Measurements from ENCODE around the gene NTRK1.
A peak's percentile ranks its signal among the peaks of the same experiment; 100 is the strongest.

Gene NTRK1

DNA sequence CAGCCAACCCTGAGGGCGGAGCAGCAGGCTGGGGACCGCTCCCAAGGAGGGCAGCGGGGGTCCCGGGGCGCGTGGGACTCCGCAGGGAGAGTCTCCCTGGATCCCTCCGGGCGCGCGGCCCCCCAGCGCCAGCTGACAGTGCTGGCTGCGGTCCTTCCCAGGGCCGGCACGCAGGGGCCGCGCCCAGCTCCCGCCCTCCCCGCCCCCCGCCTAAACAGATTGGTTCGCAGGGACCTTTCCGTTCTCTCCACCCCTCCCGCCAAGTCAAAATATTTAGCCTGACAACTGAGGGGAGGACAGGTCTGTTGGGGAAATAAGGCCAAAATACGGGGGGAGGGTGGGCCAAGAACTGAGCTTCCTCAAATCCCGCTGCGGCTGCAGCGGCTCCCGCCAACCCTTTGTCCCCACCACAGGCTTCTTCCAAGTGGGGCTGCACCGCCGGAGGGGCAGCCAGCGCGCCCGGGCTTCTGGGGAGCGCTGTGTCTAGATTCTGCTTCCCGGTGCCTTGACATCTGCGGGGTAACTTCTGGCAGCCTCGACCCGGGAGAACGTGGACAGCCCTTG lies 1.6 kb upstream of the NTRK1 start, which contains the start of gene INSRR:
Gene INSRR, minus strand, starts transcription at position 159 of the 564 bp plus-strand sequence. CDS start 496 bp downstream, outside the sequence.
- peak; percentile 88 for DNase-seq

DNA sequence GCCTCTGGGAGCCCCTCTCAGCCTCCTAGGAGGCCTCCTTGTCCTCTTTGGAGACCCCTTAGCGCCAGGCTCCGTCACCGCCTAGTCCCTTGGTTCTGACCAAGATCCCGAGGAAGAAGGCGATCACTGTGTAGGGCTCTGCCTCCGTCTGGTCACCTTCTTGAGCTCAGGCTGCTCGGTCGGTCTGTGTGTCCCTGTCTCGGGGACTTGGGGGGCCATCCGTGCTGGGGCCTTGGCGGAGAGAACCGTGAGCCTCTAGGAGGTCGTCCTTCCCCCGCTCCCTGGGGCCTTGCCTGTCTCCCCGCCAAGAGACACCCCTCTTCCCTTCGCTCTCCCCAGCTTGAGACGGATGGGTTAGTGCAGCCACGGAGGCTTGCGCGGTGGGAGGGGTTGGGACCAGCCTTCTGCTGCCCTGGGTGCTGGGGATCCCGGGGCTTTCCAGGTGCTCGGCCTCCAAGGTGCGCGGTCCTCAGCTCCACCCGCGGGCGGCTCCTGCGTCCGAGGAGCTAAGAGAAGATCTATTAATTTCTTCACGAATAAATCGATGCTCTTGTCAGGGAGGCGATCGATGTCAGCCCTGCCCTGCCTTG lies 1.0 kb upstream of the NTRK1 start:
- peak; percentile 83 for DNase-seq

DNA sequence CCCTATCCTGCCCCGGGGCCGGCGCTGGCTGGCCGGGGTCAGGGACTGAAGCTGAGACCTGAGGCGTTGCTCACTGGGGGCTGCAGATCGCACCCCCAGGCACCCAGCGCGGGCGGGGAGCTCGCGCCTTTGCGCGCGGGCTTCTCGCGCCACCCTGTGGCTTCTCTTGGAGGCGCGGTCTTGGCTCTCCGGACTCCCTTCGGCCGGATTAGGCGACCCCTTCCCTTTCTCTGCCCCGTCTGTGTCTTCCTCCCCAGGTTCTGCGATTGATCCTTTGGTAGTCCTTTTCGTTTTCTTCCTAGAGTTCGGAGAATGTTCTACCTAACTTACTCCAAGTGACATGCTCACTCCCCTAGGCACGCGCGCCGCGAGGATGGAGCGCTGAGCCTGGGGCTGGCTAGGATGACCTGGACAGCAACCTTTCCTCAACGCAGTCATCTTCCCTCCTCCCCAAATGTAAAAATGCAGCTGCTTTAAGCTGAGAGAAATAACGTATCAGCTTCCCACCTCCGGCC lies 495 bp upstream of the NTRK1 start:
- peak; percentile 86 for DNase-seq

DNA sequence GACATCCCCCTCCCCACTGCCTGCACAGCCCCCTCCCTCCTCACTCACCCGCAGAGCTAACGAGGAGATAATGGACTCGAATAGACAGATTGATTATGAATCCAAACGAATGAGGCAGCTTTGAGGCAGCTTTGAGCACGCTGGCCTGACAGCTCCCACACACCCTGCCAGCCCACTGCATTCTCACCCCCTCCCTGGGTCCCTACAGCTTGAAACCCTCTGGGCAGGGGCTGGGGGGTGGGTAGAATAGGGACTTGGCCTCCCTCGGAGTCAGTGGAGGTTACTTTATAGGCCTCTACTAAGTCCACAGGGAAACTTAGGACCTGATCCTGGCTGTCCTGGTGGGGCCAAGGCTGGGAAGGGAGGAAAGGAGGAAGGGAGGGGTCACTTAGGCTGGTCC lies 1.9 kb downstream of the NTRK1 start:
- no peak for DNase-seq

DNA sequence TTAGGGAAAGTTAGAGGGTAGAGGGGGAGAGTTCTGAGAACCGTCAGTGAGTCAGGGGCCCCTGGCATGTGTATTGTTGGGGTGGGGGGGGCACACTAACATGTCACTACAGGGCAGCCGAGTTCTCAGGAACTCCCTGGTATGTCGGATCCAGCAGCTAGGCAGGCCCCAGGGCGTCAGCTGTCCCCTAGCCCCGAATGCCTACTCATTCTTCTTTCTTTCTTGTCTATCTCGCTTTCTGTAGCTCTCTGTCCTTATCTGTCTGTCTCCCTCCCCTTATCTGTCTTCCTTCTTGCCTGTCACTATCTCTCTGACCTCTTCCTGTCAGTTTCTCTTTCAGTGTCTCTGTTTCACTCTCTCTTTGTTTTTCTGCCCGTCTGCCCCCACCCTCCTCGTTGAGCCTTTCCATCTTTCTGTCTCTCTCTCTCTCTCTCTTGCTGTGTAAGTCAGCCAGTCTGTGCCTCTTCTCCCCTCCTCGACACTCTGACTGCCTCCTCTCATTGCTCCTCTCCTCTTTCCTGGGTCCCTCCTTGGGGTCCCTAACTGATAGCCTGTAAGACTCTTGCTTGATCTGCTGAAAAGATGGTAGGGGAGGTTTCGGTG lies 2.4 kb downstream of the NTRK1 start:
- no peak for DNase-seq

DNA sequence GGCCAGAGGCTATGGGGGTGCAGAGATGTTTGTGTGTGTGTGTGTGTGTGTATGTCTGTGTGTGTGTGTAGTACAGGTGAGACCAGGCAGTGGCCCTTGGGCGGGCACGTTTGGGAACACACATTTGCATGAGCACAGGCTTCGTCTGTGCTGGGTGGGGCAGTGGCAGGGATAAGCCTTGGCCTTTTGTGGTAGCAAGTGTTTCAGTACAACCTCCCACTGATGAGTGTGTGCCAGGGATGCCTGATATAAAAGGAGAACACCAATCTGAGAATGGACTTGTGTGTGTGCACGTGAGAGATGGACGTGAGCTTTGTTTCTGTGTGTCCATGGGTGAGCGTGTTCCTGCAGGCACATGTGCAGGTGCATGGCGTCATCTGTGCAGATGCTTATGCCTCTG lies 3.0 kb downstream of the NTRK1 start:
- DNase-seq: no peak

DNA sequence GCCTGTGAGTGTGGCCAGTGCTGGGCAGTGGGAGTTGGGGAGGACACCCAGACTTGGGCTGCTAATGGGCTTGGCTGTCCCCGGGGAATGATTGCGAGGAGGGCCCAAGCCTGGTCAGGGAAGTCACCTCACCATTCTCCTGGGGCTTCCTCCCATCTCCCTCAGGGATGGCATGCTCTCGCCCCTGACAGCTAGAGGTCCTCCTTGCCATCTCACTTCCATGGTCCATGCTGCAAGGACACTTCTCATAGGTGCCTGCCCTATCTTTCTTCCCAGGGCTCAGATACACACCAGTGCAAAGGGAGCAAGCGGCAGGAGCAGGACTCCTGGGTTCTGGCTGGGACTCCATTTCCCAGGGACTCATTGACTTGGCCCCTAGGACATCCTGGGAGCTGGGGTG lies 4.1 kb downstream of the NTRK1 start:
- DNase-seq: peak; percentile 22

DNA sequence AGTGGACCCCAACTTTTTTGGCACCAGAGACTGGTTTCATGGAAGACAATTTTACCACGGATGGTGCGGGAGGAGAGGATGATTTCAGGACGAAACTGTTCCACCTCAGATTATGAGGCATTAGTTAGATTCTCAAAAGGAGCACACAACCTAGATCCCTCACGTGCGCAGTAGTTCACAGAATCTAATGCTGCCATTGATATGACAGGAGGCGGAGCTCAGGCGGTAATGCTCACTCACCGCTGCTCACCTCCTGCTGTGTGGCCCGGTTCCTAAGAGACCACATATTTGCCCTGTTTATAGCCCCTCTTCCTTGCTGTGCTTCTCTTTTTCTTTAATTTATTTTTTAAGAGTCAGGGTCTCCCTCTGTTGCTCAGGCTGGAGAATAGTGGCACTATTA lies 4.6 kb downstream of the NTRK1 start:
- DNase-seq: peak; percentile 44

DNA sequence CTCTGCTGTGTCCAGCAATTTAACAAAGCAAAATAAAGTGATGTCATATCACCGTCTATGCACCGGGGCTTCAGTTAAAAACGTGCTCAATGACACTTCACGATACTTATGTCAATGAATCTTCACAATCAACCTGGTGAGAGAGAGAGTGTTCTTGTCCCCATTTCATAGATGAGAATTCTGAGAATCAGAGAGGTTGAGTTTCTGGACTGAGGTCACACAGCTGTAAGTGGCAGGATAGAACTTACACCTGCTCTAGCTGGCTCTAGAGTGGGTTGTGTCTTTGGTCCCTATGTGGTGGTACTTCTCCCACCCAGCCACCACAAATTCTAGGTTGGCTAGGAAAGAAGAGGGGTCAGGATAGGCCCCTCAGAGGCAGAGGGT lies 5.2 kb downstream of the NTRK1 start:
- DNase-seq: no peak

DNA sequence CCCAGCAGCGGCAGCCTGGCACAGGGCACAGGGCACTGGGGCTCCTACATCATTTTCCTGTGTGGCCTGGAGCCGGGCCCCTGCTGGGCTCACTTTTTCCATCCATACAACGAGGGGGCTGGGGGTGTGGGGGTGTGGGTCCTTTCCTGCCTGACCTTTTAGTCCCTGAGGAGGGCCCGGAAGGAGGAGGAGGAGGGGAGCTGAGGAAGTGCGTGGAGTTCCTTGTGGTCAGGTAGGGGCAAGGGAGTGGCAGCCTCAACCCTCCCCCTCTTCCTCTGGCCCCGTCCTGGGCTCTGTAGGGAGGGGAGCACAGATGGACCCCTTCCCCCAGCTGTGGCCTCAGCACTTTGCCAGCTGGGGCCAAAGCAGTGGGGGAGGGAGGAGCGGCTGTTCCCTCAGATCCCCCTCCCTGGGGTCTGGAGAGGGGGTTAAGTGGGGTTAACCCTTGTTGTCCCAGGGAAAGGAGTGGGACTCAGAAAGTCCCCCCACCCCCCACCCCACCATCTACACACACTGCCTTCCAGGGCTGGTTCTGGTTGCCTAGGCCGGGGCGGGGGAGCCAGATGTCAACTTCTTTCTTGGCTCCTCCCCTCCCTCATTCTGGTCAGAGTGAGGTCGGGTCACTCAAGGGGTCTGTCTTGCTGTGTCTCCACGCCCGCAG lies 5.7 kb downstream of the NTRK1 start:
- peak; percentile 72 for DNase-seq

DNA sequence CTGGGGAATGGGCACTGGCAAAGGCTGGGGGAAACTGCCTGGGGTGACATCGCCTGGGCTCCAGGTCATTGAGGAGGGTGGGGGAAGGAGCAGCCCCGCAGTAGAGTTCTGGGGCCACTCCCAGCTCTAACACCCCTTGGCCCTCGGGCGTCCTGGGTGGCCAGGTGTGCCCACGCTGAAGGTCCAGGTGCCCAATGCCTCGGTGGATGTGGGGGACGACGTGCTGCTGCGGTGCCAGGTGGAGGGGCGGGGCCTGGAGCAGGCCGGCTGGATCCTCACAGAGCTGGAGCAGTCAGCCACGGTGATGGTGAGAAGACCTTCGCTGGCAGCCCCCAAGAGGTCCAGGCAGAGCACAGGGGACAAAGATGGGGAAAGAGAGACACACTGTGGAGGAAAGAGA lies 7.7 kb downstream of the NTRK1 start:
- peak; percentile 65 for DNase-seq

DNA sequence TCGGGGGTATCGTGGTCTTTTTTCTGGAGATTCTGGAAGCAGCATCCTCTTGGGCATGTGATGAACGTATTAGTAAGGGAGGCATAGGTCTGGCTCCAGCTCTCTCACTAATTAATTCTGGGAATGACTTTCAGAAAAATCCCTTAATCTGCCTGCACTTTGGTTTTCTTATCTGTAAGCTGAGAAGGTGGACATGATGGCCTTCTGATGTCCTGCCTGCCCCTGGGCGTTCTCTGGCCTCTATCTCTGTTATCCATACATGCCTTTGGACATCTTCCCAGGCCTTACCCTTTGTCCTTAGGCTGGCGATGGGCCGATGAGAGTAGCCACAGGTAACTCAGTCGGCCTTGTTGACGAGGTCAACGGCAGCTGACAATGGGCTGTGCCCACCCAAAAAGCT lies 8.8 kb downstream of the NTRK1 start:
- no peak for DNase-seq

DNA sequence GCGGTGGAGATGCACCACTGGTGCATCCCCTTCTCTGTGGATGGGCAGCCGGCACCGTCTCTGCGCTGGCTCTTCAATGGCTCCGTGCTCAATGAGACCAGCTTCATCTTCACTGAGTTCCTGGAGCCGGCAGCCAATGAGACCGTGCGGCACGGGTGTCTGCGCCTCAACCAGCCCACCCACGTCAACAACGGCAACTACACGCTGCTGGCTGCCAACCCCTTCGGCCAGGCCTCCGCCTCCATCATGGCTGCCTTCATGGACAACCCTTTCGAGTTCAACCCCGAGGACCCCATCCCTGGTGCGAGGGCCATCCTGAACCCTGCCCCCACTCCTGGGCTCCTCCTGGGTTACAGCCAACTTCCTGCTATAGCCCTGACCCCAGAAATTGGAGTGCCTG lies 13.0 kb downstream of the NTRK1 start:
- DNase-seq: no peak

DNA sequence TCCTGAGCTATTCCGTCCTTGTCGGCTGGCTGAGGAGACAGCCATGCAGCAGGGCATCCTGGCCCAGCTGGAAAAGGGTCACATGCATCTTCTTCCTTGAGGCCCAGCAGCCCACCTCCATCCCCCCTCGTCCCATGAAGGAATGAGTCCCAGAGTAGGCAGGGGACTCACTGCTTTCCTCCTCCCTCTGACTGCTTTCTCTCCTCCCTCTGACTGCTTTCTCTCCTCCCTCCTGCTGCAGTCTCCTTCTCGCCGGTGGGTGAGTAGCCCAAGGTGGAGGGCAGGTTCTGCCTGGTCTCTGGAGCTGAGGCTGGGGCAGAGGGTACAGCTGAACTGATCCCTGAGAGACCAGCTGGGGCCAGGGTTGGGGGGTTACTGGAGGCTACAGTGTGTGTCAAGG lies 13.5 kb downstream of the NTRK1 start:
- DNase-seq: no peak

DNA sequence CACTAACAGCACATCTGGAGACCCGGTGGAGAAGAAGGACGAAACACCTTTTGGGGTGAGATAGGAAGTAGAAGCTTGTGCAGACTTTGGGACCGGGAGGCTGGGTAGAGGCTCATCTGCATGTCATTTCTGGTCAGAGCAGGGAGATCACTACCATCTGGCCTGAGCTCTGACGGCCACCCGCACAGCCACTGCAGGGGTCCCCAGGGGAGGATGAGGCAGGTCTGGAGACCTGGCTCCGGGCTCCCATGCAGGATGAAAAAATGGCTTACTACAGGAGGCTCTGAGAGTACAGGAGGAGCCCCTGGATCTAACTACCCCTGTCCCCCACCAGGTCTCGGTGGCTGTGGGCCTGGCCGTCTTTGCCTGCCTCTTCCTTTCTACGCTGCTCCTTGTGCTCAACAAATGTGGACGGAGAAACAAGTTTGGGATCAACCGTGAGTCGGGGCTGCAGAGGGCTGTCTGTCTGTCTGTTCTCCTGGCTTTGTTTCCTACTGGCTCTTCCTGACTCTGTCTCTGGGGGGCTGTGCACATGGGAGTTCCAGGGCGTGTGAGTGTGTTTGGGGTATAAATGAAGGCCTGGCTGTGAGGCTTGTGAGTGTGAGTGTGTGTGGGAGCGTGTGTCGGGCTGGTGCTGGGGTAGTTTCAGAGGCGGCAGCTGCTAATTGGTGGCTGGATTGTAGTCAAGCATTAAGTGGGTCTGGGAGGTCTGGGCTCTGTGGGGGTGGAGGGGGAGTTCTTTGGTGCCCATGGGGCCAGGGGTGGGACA lies 14.1 kb downstream of the NTRK1 start:
- DNase-seq: peak; percentile 45

DNA sequence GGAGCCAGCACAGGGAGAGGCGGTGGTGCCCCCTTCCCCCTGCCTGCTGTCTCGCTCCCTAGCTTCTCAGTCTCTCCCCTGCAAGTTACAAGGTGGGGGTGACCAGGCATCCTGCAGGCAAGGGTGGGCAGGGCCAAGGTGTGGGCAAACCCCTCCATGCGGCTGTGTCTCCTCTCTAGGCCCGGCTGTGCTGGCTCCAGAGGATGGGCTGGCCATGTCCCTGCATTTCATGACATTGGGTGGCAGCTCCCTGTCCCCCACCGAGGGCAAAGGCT lies 14.6 kb downstream of the NTRK1 start:
- no peak for DNase-seq

DNA sequence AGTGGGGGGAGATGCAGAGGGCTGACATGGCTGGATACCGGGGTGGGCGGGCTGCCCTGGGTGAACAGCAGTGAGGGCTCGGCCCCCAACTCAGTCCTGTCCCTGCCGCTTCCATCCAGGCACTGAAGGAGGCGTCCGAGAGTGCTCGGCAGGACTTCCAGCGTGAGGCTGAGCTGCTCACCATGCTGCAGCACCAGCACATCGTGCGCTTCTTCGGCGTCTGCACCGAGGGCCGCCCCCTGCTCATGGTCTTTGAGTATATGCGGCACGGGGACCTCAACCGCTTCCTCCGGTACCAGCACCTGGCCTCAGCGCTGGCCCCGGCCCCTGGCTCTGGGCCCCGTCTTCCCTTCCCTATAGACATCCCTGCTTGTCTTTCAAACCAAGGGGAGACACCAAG lies 15.6 kb downstream of the NTRK1 start:
- no peak for DNase-seq

DNA sequence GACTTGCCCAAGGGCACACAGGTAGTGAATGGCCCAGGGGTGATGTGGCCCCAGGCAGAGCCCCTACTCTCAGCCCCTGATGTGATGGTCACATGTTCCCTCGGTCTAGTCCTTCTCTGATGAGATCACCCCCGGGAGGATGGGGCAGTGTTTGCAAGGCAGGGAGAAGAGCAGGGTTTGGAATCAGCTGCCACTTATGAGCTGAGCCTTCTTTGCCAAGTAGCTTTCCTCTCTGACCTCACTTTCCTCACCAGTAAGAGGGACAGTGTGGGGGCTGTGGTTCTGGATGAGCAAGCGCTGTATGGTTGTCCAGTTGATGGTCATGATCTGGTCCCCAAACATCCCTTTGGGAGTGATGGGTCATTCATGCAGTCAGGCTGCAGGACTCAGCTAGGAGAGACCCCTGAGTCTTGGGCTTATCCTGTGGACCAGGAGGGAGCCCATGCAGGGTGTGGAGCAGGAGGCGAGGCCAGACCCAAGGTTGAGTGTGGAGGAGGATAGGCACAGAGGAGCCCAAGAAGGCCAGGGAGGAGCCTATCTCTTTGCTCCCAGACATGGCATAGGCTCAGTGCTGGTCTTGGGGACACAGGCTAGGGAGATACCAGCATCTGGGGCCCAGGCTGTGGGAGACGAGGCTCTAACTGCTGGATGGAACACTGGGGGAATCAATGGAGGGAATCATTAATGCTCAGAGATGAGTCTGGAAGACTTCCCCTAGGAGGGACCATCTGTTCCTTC lies 16.9 kb downstream of the NTRK1 start:
- DNase-seq: peak; percentile 18

DNA sequence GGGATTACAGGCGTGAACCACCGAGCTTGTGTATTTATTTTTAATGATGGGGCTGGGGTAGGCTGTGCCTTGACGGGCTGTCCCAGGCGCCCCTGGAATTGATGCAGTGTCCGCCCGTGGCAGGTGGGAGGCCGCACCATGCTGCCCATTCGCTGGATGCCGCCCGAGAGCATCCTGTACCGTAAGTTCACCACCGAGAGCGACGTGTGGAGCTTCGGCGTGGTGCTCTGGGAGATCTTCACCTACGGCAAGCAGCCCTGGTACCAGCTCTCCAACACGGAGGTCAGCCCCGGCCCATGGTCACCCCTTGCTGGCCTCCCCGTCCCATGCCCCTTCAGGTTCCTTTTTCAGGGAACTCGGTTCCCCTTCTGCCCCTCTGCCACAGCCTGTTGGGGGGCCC lies 19.2 kb downstream of the NTRK1 start:
- DNase-seq: no peak

DNA sequence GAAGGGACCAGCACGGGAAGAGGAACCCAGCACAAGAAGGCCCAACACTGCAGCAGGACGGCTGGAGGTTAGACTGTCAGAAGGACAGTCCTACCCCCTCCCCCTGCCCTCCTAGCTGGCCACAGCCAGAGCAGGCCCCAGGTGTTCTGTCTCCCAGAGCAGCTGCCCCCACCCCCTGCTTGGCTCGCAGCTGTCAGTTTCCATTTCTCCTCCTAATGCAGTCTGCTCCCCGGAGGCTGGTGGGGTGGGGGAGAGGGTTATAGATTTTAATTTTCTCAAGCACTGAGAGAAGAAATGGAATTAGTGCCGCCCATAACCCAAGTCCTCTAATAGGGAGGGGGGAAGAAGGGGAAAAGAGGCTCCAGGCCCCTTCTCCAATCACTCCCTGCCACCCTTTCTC lies 19.8 kb downstream of the NTRK1 start:
- DNase-seq: peak; percentile 82

DNA sequence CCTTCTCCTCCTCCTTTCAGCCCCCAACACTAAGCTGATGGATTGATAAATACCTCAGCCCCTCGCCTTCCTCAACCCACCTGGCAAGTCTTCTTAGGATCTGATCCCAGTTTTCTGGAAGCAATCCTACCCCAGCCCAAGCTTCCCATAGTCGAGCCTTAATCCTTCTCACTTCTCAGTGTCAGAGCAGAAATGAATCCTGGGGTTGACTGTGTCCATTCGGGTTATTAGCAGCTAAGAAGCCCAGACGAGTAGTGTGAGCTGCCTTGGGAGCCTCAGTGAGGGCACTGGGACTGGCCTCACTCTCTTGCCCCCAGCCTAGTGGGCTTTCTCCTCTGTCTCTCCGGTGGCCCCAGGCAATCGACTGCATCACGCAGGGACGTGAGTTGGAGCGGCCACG lies 20.4 kb downstream of the NTRK1 start:
- DNase-seq: no peak

DNA sequence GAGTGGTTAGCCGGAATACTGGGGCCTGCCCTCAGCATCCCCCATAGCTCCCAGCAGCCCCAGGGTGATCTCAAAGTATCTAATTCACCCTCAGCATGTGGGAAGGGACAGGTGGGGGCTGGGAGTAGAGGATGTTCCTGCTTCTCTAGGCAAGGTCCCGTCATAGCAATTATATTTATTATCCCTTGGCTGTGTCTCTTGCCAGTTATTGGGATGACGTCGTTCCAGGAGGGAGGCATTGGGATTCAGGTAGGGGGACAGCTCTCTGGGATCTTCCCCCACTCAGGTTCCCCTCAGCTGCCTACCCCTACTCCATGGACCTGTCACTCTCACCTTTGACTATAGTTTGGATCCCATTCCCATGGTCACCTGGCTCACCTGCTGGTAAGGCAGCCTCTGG lies 21.0 kb downstream of the NTRK1 start:
- DNase-seq: peak; percentile 77

DNA sequence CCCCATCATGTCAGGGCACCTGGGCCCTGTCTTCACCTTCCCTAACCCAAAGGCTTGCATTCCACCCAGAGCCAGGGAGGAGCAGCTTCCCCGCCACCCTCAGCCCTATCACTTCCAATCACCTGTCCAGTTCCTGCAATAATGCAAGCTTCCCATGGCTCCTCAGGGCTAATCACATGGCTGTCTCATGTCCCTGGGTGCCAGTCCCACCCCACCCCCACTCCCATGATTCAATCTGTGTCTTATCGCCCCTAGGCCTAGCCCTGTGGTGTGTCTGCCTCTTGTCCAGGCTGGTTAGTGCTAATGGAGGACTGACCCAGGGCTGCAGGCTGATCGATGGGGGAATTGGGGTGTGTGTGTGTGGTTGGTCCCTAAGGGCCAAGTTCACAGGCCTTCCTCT lies 21.9 kb downstream of the NTRK1 start:
- peak; percentile 37 for DNase-seq
